HG02938 (cell line): ENCODE data around the gene A3GALT2.
A peak's percentile ranks its signal among the peaks of the same experiment; 100 is the strongest.
"Not testable (repeated sequence)": the region's sequence is repeated elsewhere in the genome, so short reads cannot be mapped to it uniquely, and the experiment has no call there.

Source experiments
- ATAC-seq: cut with Tn5 transposase; IDR thresholded peaks from one replicate; pipeline ENCODE4 v1.9.1; 2021; ENCODE audit warnings: mild to moderate bottlenecking, moderate library complexity; ENCODE audit not compliant: unreplicated experiment

The A3GALT2 gene

DNA sequence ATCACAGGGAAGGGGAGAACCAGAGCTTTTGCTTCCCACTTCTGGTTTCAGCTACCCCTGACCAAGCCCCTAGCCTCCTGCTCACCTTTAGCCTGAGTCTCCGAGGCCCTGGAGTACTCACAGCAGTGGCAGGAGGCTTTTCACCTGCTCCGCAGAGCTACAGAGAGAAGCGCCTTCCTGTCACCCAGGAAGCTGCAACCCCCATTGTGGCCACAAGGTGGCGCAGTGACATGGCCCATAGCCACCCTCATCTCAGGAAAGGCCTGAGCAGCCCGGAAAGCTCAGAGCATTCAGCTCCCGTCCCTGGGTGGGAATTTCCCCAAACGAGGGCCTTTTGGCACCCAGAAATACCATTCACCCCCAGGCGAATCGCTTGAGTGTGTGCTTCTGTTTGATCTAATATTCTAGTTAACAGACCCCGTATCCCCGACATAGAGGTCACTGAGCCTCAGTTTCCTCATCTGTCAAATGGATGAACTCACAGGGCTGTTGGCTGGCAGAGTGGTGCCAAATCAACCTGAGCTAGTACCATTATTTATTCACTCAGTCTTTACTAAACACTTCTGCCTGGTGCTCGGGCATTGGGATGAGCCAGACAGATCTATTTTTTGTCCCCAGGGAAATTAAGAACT is 25.3 kb downstream of the A3GALT2 start:
- peak; percentile 62 for ATAC-seq

DNA sequence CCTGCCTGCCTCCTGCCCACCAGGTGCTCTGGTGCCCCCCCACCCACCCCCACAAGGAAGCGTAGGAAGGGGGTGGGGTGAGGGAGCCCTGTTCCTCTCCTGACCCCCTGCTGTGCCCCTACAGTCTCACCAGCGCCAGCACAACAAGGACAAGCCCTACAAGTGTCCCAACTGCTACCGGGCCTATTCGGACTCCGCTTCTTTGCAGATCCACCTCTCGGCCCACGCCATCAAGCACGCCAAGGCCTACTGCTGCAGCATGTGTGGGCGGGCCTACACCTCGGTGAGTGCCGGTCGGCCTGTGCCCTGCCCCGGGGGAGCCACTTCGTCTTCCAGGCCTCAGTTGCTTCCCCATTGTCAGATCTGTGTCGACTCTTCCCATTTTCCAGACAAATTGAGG is 25.9 kb downstream of the A3GALT2 start:
- ATAC-seq: no peak

DNA sequence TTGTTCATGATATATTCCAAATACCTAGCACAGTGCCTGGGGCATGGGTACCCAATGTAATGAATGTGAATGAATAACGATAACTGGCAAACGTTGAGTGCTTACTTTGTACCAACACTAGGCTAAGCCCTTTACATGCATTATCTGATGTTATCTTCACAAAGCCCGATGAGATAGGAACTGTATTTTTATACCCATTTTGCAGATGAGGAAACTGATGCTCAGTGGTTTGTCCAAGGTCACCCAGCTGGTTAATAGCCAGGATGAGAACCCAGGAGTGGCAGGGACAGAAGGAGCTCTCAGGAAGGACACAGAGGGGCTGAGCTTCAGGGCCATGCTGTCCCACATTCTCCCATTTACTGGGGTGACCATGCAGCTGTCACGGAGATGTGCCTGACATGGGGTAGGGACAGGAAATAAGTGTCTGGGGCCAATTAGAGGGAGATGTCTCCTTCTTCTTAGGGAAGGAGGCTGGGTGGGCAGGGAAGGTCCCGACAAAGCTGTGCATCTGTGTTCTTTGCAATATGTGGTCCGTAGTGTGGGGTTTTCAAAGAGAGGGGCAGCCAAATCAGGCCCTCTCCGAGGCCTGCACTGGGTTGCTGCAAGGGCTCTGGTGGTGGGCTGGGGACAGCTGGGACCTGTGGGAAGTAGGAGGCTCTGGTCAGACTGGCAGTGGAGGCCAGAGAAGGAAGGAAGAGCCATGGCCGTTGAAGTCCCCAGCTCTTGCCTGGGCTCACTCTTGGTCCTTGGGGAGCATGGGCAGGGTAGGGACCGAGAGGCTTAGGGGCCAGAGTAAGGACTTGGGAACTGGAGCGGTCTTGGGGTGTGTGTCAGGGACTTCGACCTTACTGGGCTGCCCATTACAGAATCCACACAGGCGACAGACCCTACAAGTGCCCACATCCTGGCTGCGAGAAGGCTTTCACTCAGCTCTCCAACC is 26.6 kb downstream of the A3GALT2 start:
- ATAC-seq: no peak

DNA sequence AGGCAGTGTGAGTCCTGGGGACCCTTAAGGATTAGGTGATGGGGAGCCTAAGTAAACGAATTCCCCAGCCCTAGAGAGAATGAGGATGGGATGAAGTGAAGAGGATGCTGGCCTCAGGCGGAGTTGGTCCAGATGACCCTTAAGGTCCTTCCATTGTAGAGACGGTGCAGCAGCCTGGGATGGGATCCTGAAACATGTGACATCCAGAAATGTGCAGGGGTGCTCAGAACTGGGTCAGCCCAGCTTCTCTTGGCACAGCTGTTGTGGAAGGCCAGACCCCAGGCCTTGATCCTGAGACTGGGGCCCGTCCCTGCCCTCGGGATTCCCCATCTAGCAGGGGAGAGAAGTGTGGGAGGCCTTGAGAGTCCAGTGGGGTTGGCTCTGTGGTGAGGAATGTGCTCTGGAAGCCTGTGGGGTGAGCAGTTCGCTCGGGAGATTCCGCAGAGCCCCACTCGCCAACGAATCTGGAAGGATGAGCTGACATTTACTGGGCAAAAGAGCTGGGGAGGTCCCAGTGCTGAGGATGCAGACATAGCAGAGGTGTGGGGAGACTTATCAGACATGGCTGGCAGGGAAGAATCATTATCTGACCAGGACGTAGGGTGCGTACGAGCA is 28.1 kb downstream of the A3GALT2 start:
- no peak for ATAC-seq

DNA sequence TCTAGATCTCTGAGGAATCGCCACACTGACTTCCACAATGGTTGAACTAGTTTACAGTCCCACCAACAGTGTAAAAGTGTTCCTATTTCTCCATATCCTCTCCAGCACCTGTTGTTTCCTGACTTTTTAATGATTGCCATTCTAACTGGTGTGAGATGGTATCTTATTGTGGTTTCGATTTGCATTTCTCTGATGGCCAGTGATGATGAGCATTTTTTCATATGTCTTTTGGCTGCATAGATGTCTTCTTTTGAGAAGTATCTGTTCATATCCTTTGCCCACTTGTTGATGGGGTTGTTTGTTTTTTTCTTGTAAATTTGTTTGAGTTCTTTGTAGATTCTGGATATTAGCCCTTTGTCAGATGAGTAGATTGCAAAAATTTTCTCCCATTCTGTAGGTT is 30.3 kb downstream of the A3GALT2 start:
- ATAC-seq: not testable (repeated sequence)

- no peak for ATAC-seq
These were observed 31.1 kb downstream of the A3GALT2 start for GRCh38 chr1:33289858-33290154.

DNA sequence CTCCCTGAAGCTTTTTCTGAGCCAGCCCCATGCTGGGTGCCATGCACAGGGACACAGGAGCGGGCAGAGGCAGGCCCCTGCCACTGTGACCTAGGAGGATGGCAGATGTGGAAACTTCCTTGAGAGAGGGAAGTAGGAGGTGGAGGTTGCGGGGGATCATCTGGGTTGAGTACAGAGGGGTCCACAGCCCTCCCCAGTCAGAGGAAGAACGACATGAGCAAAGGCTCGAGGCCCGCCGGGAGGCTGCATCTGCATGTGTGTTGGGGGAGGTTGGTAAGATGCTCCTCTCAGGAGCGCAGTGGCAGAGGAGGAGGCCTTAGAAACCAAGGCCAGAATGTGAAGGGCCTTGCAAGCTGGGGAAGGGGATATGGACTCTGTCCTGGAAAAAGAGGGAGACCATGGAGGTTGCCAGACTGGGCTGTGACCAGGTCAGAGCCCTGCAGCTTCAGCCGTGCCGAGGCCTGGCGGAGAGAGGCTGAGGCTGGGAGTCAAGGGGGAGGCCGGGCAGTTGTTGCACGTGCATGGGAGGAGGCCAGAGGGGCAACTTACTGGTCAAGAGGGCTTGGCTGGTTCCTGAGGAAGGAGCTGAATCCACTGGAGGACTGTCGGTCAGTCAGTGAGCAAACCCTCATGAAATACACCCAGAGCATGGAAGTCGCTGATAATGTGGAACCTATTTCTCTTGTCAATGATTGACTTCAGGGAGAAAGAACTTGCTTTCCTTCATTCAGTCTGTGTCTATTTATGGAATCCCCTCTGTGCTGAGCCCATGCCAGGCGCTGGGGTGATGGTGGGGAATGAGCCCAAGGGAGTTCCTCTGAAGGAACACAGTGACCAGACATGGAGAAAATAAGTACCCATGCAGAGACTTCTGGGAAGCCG is 31.7 kb downstream of the A3GALT2 start:
- ATAC-seq: no peak

DNA sequence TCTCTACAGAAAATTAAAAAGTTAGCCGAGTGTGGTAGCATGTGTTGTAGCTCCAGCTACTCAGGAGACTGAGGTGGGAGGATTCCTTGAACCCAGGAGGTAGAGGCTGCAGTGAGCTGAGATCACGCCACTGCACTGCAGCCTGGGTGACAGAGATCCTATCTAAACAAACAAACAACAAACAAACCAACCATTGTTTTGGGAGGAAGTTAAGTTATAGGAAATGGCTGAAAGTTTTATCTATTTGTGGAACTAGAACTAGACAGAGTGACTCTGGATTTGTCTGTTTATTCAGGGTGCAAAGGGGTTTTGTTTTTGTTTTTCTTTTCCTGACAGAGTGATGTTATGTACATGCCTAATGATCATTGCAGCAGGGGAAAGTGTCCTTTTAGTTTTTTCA is 33.6 kb downstream of the A3GALT2 start:
- ATAC-seq: no peak

- ATAC-seq: no peak
These were observed 34.3 kb downstream of the A3GALT2 start for GRCh38 chr1:33286451-33287185.

DNA sequence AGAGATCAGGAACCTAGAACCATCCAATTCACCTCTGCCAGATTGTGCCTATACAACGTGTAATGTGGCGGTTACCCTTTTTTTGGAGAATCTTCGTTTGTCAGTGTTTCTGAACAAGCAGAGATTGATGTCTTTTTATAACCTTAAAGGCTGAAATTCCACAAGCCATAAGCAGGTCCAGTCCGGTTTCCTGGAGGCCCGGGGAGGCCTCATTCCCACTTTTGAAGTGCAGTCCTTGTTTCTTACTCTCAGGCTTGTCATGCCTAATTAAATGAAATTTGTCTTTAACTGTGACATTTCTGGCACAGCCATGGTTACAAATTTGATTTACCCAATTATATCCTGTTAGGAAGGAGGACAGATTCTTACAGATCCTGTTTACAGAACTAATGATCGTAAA is 36.8 kb downstream of the A3GALT2 start:
- ATAC-seq: no peak

- no peak for ATAC-seq
These were observed 38.1 kb downstream of the A3GALT2 start for GRCh38 chr1:33282791-33283190.

DNA sequence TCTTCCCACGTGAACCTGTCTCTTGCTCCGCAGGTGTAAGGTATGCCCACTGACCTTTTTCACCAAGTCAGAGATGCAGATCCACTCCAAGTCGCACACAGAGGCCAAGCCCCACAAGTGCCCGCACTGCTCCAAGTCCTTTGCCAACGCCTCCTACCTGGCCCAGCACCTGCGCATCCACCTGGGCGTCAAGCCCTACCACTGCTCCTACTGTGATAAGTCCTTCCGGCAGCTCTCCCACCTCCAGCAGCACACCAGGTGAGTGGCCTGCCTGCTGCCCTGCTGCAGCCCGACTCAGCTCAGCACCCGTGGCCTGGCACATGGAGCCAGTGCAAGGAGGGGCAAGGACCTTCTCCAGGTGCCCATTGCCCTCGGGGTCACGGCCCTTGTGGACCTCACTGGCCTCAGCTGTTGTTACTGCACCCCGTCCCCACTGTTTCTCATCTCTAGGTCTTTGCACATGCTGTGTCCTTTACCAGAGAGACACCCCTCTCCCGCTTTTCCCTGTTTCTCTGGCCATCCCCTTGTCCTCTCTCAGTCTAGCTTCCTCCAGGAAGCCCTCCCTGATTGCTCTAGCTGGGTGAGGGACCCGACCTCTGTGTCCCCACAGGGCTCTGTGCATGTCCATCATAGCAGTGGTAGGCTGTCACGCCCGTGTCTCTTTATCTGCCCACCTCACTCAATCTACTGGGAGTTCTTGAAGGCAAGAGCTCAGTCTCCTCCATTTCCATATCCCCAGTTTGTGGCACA is 39.2 kb downstream of the A3GALT2 start:
- no peak for ATAC-seq

- no peak for ATAC-seq
These were observed 40.7 kb downstream of the A3GALT2 start for GRCh38 chr1:33280091-33280661.

DNA sequence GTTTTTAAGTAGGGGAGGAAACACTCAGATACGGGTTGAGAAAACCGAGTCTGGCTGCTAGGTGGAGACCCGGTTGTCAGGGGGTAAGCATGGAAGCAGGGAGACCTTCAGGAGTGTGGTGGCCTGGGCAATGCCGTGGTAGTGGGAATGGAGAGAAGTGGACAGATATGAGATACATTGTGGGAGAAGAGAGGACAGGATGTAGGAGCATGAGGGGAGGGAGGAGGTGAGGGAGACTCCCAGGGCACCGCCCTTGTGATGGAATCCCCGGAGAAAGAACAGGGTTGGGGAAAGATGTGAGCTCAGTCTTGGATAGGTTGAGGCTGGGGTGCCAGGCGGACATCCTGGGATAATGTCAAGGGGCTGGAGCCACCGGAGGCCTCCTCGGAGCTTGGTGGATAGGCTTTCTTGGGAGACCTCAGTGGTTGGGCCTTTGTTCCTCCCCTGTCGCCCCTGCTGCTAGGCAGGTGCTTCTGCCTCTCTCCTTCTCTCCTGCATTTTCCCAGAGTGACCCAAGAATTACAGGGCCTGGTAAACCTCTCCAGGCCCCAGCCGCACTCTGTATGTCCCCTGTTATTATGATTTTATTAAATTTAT is 43.3 kb downstream of the A3GALT2 start:
- ATAC-seq: no peak

- no peak for ATAC-seq
These were observed 44.2 kb downstream of the A3GALT2 start for GRCh38 chr1:33276573-33277298.

GRCh38 chr1:33275706-33276572 is 45.0 kb downstream of the A3GALT2 start:
- ATAC-seq: no peak

DNA sequence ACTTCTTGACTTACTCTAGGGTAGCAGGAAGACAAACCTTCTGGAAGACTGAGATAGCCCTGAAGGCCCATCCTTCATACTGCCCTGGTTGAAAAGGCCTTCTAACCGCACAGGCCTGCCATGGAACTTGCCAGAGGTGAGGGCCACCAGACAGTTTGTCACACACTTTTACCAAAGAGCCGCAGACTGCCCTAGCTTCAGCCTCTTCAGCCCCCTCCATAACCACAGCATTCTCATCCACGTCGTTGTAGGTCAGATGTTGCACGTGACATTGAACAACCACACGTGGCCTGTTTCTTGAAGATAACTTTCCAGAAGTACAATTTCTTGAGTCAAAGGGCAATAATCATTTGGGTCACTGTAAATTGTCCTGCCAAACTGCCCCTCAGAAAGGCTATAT is 45.7 kb downstream of the A3GALT2 start:
- ATAC-seq: no peak
